HepG2 (cell line): ENCODE data around the gene GALNT12. TPM values are rescaled to one million over a fixed set of nuclear protein-coding genes. Genes with fewer than 3 reads are reported as not detected.

ENCODE experiments used
- ATAC-seq: fragments of 200-7000 bp; cut with Tn5 transposase; 3 replicates; pipeline ENCODE4 v1.9.1; 2020; ENCODE audit warnings: mild to moderate bottlenecking, moderate library complexity
- BruUV-seq: library from RNA; stranded (reverse); fragments of 400-500 nt; replicated peaks from 2 replicates; lab custom pipeline; 2021; lab: Mats Ljungman, UMichigan
- CTCF ChIA-PET: fragments of 300-600 bp; formaldehyde crosslinking; extraction: SDS; loops from one replicate; lab custom pipeline; 2021; ENCODE audit warnings: low total read pairs, inconsistent platforms, low intra/inter-chr PET ratio; lab: Yijun Ruan, JAX
- POLR2A ChIA-PET: fragments of 350-600 bp; sonication (Branson Sonifier 250); formaldehyde crosslinking; loops from one replicate; lab custom pipeline; 2020; ENCODE audit warnings: antibody characterized with exemption, inconsistent platforms; lab: Yijun Ruan, JAX
- DNase-seq: peaks from one replicate; pipeline ENCODE4 v3.0.0-alpha.2; 2015; ENCODE audit warnings: low spot score
- FAIRE-seq: peaks from 3 replicates; lab custom pipeline; 2011; peaks lifted over from hg19 to GRCh38; lab: Jason Lieb, UNC
- H2AFZ ChIP-seq: one replicate; pipeline ENCODE4 v1.6.1; 2011; ENCODE audit warnings: low read length, inconsistent platforms
- H3K27ac ChIP-seq: fragments of 300-600 bp; 3 replicates; pipeline ENCODE4 v1.8.0; 2011; ENCODE audit warnings: mixed run types, mild to moderate bottlenecking, mixed read lengths, low read length, inconsistent platforms; ENCODE audit not compliant: insufficient read depth; ENCODE audit errors: extremely low read length
- H3K27me3 ChIP-seq, 2 experiments: fragments of 200-600 bp in 1 of 2; 2 replicates in 1 of 2; 3 replicates in 1 of 2; pipeline versions ENCODE4 v1.6.0 to v1.8.0; 2011; ENCODE audit warnings: low read length in 2 of 2, mild to moderate bottlenecking in 2 of 2, moderate library complexity in 2 of 2, inconsistent platforms in 1 of 2; ENCODE audit not compliant: insufficient read depth in 2 of 2, control insufficient read depth in 1 of 2
- H3K36me3 ChIP-seq, 2 experiments: fragments of 200-600 bp in 1 of 2; replicated peaks in 1 of 2; 2 replicates in 1 of 2; 3 replicates in 1 of 2; pipeline versions ENCODE4 v1.5.1 to v1.8.0; 2011; ENCODE audit warnings: low read length in 2 of 2, inconsistent platforms in 1 of 2; ENCODE audit not compliant: insufficient read depth in 2 of 2, control insufficient read depth in 1 of 2
- H3K4me1 ChIP-seq: 2 replicates; pipeline ENCODE4 v1.5.1; 2012; ENCODE audit warnings: low read length, inconsistent platforms; ENCODE audit not compliant: insufficient read depth
- H3K4me2 ChIP-seq: 2 replicates; pipeline ENCODE4 v1.6.0; 2011; ENCODE audit warnings: low read depth, low read length, inconsistent platforms
- H3K4me3 ChIP-seq, 3 experiments: fragments of 200-600 bp in 1 of 3; sonication (generic), shearing (Covaris generic) in 1 of 3; replicated peaks in 1 of 3; 2 replicates each; pipeline ENCODE4 v1.5.1; 2011 to 2016; ENCODE audit warnings: low read length in 3 of 3, inconsistent platforms in 2 of 3, low read depth in 2 of 3, mild to moderate bottlenecking in 2 of 3, control low read depth in 1 of 3, mixed read lengths in 1 of 3; ENCODE audit not compliant: insufficient read depth in 1 of 3
- H3K79me2 ChIP-seq: one replicate; pipeline ENCODE4 v1.6.1; 2011; ENCODE audit warnings: low read length, inconsistent platforms; ENCODE audit not compliant: insufficient read depth
- H3K9ac ChIP-seq: 2 replicates; pipeline ENCODE4 v1.6.0; 2011; ENCODE audit warnings: mild to moderate bottlenecking, low read depth, low read length, inconsistent platforms; ENCODE audit not compliant: insufficient read depth
- H3K9me3 ChIP-seq: 2 replicates; pipeline ENCODE4 v1.5.1; 2012; ENCODE audit warnings: mild to moderate bottlenecking, low read length
- H4K20me1 ChIP-seq: 2 replicates; pipeline ENCODE4 v1.6.0; 2011; ENCODE audit warnings: inconsistent platforms, mild to moderate bottlenecking, low read length, moderate library complexity; ENCODE audit not compliant: insufficient read depth
- AGO2 ChIP-seq: fragments of 200-400 bp; formaldehyde crosslinking; optimal IDR thresholded peaks from 2 replicates; pipeline ENCODE3; 2017; ENCODE audit warnings: mild to moderate bottlenecking, low read depth, low read length, moderate library complexity
- BRCA1 ChIP-seq: sonication (generic); formaldehyde crosslinking; IDR thresholded peaks from 2 replicates; pipeline ENCODE4 v1.4.0; 2020; ENCODE audit warnings: missing genetic modification reagents
- HES4 ChIP-seq: sonication (generic); formaldehyde crosslinking; IDR thresholded peaks from 2 replicates; pipeline ENCODE4 v1.9.0; 2021; ENCODE audit warnings: mild to moderate bottlenecking, missing genetic modification reagents, borderline replicate concordance
- KLF12 ChIP-seq: sonication (generic); formaldehyde crosslinking; IDR thresholded peaks from 2 replicates; pipeline ENCODE4 v1.4.0; 2020; ENCODE audit warnings: missing genetic modification reagents, borderline replicate concordance
- NCOR1 ChIP-seq: fragments of 200-600 bp; sonication (generic); IDR thresholded peaks from 2 replicates; pipeline ENCODE4 v1.7.0; 2017; ENCODE audit warnings: antibody characterized with exemption, low read length, borderline replicate concordance
- ZBTB42 ChIP-seq: sonication (generic); formaldehyde crosslinking; IDR thresholded peaks from 2 replicates; pipeline ENCODE4 v1.5.0; 2020; ENCODE audit warnings: mild to moderate bottlenecking, missing genetic modification reagents
- ZNF17 ChIP-seq: sonication (generic); formaldehyde crosslinking; IDR thresholded peaks from 2 replicates; pipeline ENCODE4 v1.5.0; 2020; ENCODE audit warnings: mild to moderate bottlenecking, missing genetic modification reagents
- ZNF510 ChIP-seq: sonication (generic); formaldehyde crosslinking; IDR thresholded peaks from 2 replicates; pipeline ENCODE4 v1.4.0; 2020; ENCODE audit warnings: low read depth, mild to moderate bottlenecking, missing genetic modification reagents
- ZNF607 ChIP-seq: sonication (generic); formaldehyde crosslinking; IDR thresholded peaks from 2 replicates; pipeline ENCODE4 v1.5.1; 2020; ENCODE audit warnings: missing genetic modification reagents, mild to moderate bottlenecking, borderline replicate concordance
- ZNF879 ChIP-seq: sonication (generic); formaldehyde crosslinking; IDR thresholded peaks from 2 replicates; pipeline ENCODE4 v1.8.1; 2023; ENCODE audit warnings: missing genetic modification reagents
- WGBS: methylation state at CpG from one replicate; pipeline ENCODE4 v1.1.6; 2017; ENCODE audit warnings: low lambda C conversion rate; 5-methylcytosine and 5-hydroxymethylcytosine counted together
- in situ Hi-C: cut with HindIII; loops from 2 replicates; pipeline ENCODE4 v1.10.0; 2017; ENCODE audit warnings: low pct_unique_long_range_greater_than_20kb; ENCODE audit not compliant: extremely low pct_ligation_motif_present
- intact Hi-C: fragments of 100-400 bp; cut with micrococcal nuclease; formaldehyde crosslinking; loops from one replicate; pipeline ENCODE4 v1.10.0; 2022; ENCODE audit not compliant: unreplicated experiment
- polyA plus RNA-seq, 8 experiments: library from polyadenylated mRNA; depleted of rRNA in 3 of 8; stranded (reverse) in 7 of 8; unstranded in 1 of 8; fragments of >200 nt; fragmentation: Illumina TruSeq in 4 of 8; extraction: Trizol in 4 of 8; gene quantifications; 2 replicates each; pipeline versions ENCODE4 v1.2.1 to v1.2.3, GENCODE V29; 2011 to 2016; ENCODE audit warnings: low read depth in 4 of 8, missing spikeins in 1 of 8, mixed read lengths in 1 of 8; ENCODE audit not compliant: insufficient read depth in 1 of 8
- total RNA-seq, 5 experiments: library from RNA; depleted of rRNA; stranded (reverse); fragments of >200 nt; fragmentation: Illumina TruSeq; extraction: Trizol; gene quantifications; 2 replicates each; pipeline ENCODE4 v1.2.3, GENCODE V29; 2016; ENCODE audit warnings: low read depth in 1 of 5
- TF ChIP-seq, protein P1 (sequence below): sonication (generic); formaldehyde crosslinking; IDR thresholded peaks from 2 replicates; pipeline ENCODE4 v1.4.0; 2020; ENCODE audit warnings: missing genetic modification reagents
- TF ChIP-seq, protein P2 (sequence below): sonication (generic); formaldehyde crosslinking; IDR thresholded peaks from 2 replicates; pipeline ENCODE4 v1.4.0; 2020; ENCODE audit warnings: mild to moderate bottlenecking, missing genetic modification reagents, borderline replicate concordance
- TF ChIP-seq, protein P3 (sequence below): sonication (generic); formaldehyde crosslinking; IDR thresholded peaks from 2 replicates; pipeline ENCODE4 v1.4.0; 2020; ENCODE audit warnings: mild to moderate bottlenecking, missing genetic modification reagents

GALNT12 gene
- total and polyA plus RNA-seq, 2 of the 13 experiments (the other 11 are each of a cell fraction or from before 2014, with no cell fraction given) = 0.07 TPM; not detected in 1

DNA sequence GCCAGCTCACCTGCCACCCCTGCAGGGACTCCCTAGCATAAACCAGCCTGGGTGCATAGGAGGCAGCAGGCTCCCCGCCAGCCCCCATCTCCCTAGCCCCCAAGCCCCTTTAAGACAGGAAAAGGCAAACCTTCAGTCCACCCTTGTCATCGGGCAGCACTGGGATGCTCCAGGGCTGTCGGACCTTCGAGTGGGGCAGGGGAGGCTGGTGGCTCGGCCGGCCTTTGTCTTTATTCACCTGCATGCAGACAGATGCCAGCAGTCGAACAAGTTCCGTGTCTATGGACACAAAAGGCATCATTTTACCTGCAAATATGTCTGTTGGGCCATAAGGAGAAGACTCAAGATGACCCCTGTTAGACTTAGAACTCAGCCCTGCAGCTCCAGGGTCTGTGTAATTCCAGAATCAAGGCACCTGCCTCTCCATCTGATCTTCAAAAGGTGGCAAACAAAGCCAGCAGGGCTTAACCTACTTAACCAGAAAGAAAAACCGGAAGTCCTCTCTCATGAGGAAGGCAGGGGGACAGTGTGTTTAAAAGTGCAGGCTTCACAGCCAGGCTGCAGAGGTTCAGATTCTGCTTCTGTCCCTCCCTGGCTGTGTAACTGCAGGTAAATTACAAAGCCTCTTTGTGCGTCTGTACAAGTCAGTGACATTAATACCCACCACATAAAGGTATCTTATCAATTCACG is 27.3 kb upstream of the GALNT12 start:
- H3K79me2 ChIP-seq = no peaks in the 10 kb centered on the region
- DNase-seq (no peak), FAIRE-seq (no peak), ATAC-seq (no peak)
- POLR2A ChIA-PET = no interaction called here
- no peaks in the 10 kb centered on the region; the same call in none of the 2 replicates for H4K20me1 ChIP-seq
- H3K27me3 ChIP-seq = no peaks in the 10 kb centered on the region
- intact Hi-C loops (no loop called here), in situ Hi-C loops (no loop called here)
- no peak overlapping the region for H3K4me2 ChIP-seq
- no peak overlapping the region for H2AFZ ChIP-seq
- no TSS peak for BruUV-seq
- H3K4me3 ChIP-seq = no peak overlapping the region
- over 99% methylated on average over 11 of the region's 11 CpGs for WGBS
- no peaks in the 10 kb centered on the region for H3K9me3 ChIP-seq
- no peak overlapping the region for H3K27ac ChIP-seq
- no peaks in the 10 kb centered on the region for H3K36me3 ChIP-seq
- H3K9ac ChIP-seq = no peak overlapping the region
- peaks cover 33% of the 10 kb centered on the region for H3K4me1 ChIP-seq
- CTCF ChIA-PET = no interaction called here
- no peak for TF ChIP-seq HES4 (CRISPR knock-in tag)
- no peak for TF ChIP-seq ZBTB42
- TF ChIP-seq, protein P1, sequence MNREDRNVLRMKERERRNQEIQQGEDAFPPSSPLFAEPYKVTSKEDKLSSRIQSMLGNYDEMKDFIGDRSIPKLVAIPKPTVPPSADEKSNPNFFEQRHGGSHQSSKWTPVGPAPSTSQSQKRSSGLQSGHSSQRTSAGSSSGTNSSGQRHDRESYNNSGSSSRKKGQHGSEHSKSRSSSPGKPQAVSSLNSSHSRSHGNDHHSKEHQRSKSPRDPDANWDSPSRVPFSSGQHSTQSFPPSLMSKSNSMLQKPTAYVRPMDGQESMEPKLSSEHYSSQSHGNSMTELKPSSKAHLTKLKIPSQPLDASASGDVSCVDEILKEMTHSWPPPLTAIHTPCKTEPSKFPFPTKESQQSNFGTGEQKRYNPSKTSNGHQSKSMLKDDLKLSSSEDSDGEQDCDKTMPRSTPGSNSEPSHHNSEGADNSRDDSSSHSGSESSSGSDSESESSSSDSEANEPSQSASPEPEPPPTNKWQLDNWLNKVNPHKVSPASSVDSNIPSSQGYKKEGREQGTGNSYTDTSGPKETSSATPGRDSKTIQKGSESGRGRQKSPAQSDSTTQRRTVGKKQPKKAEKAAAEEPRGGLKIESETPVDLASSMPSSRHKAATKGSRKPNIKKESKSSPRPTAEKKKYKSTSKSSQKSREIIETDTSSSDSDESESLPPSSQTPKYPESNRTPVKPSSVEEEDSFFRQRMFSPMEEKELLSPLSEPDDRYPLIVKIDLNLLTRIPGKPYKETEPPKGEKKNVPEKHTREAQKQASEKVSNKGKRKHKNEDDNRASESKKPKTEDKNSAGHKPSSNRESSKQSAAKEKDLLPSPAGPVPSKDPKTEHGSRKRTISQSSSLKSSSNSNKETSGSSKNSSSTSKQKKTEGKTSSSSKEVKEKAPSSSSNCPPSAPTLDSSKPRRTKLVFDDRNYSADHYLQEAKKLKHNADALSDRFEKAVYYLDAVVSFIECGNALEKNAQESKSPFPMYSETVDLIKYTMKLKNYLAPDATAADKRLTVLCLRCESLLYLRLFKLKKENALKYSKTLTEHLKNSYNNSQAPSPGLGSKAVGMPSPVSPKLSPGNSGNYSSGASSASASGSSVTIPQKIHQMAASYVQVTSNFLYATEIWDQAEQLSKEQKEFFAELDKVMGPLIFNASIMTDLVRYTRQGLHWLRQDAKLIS (CRISPR knock-in tag) = no peak
- no peak for TF ChIP-seq AGO2
- TF ChIP-seq ZNF879 (CRISPR knock-in tag) = no peak
- no peak for TF ChIP-seq NCOR1
- no peak for TF ChIP-seq ZNF510
- TF ChIP-seq, protein P2, sequence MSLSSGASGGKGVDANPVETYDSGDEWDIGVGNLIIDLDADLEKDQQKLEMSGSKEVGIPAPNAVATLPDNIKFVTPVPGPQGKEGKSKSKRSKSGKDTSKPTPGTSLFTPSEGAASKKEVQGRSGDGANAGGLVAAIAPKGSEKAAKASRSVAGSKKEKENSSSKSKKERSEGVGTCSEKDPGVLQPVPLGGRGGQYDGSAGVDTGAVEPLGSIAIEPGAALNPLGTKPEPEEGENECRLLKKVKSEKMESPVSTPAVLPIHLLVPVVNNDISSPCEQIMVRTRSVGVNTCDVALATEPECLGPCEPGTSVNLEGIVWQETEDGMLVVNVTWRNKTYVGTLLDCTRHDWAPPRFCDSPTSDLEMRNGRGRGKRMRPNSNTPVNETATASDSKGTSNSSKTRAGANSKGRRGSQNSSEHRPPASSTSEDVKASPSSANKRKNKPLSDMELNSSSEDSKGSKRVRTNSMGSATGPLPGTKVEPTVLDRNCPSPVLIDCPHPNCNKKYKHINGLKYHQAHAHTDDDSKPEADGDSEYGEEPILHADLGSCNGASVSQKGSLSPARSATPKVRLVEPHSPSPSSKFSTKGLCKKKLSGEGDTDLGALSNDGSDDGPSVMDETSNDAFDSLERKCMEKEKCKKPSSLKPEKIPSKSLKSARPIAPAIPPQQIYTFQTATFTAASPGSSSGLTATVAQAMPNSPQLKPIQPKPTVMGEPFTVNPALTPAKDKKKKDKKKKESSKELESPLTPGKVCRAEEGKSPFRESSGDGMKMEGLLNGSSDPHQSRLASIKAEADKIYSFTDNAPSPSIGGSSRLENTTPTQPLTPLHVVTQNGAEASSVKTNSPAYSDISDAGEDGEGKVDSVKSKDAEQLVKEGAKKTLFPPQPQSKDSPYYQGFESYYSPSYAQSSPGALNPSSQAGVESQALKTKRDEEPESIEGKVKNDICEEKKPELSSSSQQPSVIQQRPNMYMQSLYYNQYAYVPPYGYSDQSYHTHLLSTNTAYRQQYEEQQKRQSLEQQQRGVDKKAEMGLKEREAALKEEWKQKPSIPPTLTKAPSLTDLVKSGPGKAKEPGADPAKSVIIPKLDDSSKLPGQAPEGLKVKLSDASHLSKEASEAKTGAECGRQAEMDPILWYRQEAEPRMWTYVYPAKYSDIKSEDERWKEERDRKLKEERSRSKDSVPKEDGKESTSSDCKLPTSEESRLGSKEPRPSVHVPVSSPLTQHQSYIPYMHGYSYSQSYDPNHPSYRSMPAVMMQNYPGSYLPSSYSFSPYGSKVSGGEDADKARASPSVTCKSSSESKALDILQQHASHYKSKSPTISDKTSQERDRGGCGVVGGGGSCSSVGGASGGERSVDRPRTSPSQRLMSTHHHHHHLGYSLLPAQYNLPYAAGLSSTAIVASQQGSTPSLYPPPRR (CRISPR knock-in tag) = no peak
- no peak for TF ChIP-seq ZNF17 (CRISPR knock-in tag)
- TF ChIP-seq, protein P3, sequence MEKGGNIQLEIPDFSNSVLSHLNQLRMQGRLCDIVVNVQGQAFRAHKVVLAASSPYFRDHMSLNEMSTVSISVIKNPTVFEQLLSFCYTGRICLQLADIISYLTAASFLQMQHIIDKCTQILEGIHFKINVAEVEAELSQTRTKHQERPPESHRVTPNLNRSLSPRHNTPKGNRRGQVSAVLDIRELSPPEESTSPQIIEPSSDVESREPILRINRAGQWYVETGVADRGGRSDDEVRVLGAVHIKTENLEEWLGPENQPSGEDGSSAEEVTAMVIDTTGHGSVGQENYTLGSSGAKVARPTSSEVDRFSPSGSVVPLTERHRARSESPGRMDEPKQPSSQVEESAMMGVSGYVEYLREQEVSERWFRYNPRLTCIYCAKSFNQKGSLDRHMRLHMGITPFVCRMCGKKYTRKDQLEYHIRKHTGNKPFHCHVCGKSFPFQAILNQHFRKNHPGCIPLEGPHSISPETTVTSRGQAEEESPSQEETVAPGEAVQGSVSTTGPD (CRISPR knock-in tag) = no peak
- no peak for TF ChIP-seq ZNF607
- no peak for TF ChIP-seq KLF12 (CRISPR knock-in tag)
- TF ChIP-seq BRCA1 = no peak
